ENCODE measurements around the gene ZBTB7C. TPM values are rescaled to one million over a fixed set of nuclear protein-coding genes. Genes with fewer than 3 reads are reported as not detected.

ZBTB7C gene
- total RNA-seq, 6 donors from 2014 or later: 6.1 to 18.1 (median 12.2) TPM

GRCh38 chr18:48140731-48141130 lies 268.5 kb downstream of the ZBTB7C start:
- peaks cover 13 to 51% (median 46%) of the 10 kb centered on the region in 4 donors for H3K4me1 ChIP-seq
- no peak for TF ChIP-seq POLR2AphosphoS5 (IDR thresholded peaks at IDR 0.05)
- TF ChIP-seq CTCF (IDR thresholded peaks at IDR 0.05): no peak
- TF ChIP-seq EP300 (IDR thresholded peaks at IDR 0.05): no peak
- no peak for TF ChIP-seq POLR2A (IDR thresholded peaks at IDR 0.05)
- WGBS, 2 donors: 74 to 81% methylated on average over 10 of the region's 10 CpGs
- H3K36me3 ChIP-seq: no peaks in the 10 kb centered on the region
- no peaks in the 10 kb centered on the region for H3K9me3 ChIP-seq
- H3K4me3 ChIP-seq: no peak overlapping the region
- ATAC-seq (ENCODE audit: low FRiP score in 2 of 2) (peak in 1 of 2 donors; percentile 39), DNase-seq (peak in 1 of 2 donors; percentile 69)
- H3K27me3 ChIP-seq: peaks cover 0 to 6% (median 1%) of the 10 kb centered on the region in 4 donors
- peak overlapping the region in 3 of 4 donors; percentile 24 to 70 (median 53) for H3K27ac ChIP-seq

GRCh38 chr18:48139431-48140347 lies 269.5 kb downstream of the ZBTB7C start:
- peak overlapping the region; percentile 32 to 70 (median 53) for H3K27ac ChIP-seq
- H3K4me1 ChIP-seq: peaks cover 16 to 55% (median 50%) of the 10 kb centered on the region in 4 donors
- no peak overlapping the region for H3K4me3 ChIP-seq
- DNase-seq (peak; percentile 81 to 82), ATAC-seq (ENCODE audit: low FRiP score in 2 of 2) (peak; percentile 34 to 83)
- TF ChIP-seq POLR2A (IDR thresholded peaks at IDR 0.05): no peak
- no peak for TF ChIP-seq EP300 (IDR thresholded peaks at IDR 0.05)
- TF ChIP-seq POLR2AphosphoS5 (IDR thresholded peaks at IDR 0.05): peak in 1 of 2 donors; percentile 2
- 47 to 67% methylated on average over 12 to 14 of the region's 14 CpGs for WGBS, 2 donors
- H3K36me3 ChIP-seq: no peaks in the 10 kb centered on the region
- H3K9me3 ChIP-seq: no peaks in the 10 kb centered on the region
- peaks cover 0 to 6% (median 1%) of the 10 kb centered on the region in 4 donors for H3K27me3 ChIP-seq

GRCh38 chr18:48138660-48139430 lies 270.3 kb downstream of the ZBTB7C start:
- Histone ChIP-seq H3K4me3 (no peak overlapping the region), H3K27ac (peak overlapping the region in 3 of 4 donors; percentile 53 to 70 (median 53)), H3K9me3 (no peaks in the 10 kb centered on the region), H3K27me3 (peaks cover 0 to 6% (median 1%) of the 10 kb centered on the region in 4 donors), H3K36me3 (no peaks in the 10 kb centered on the region), H3K4me1 (peaks cover 18 to 62% (median 53%) of the 10 kb centered on the region in 4 donors)
- no peak for ATAC-seq (ENCODE audit: low FRiP score in 2 of 2)
- peak in 1 of 2 donors; percentile 20 for DNase-seq
- WGBS, 2 donors: 62 to 75% methylated on average over 7 of the region's 7 CpGs
- TF ChIP-seq POLR2A (IDR thresholded peaks at IDR 0.05) (no peak), POLR2AphosphoS5 (IDR thresholded peaks at IDR 0.05) (no peak), EP300 (IDR thresholded peaks at IDR 0.05) (no peak), CTCF (IDR thresholded peaks at IDR 0.05) (no peak)

- H3K4me3 ChIP-seq: no peak overlapping the region
- H3K27me3 ChIP-seq: peaks cover 0 to 6% (median 1%) of the 10 kb centered on the region in 4 donors
- no peaks in the 10 kb centered on the region for H3K36me3 ChIP-seq
- WGBS, 2 donors: 67 to 71% methylated on average over 4 of the region's 4 CpGs
- no peak for DNase-seq
- H3K4me1 ChIP-seq: peaks cover 19 to 65% (median 58%) of the 10 kb centered on the region in 4 donors
- no peaks in the 10 kb centered on the region for H3K9me3 ChIP-seq
- no peak for ATAC-seq (ENCODE audit: low FRiP score in 2 of 2)
- TF ChIP-seq POLR2AphosphoS5 (IDR thresholded peaks at IDR 0.05) (no peak), CTCF (IDR thresholded peaks at IDR 0.05) (no peak), EP300 (IDR thresholded peaks at IDR 0.05) (no peak), POLR2A (IDR thresholded peaks at IDR 0.05) (no peak)
- H3K27ac ChIP-seq: peak overlapping the region in 3 of 4 donors; percentile 46 to 76 (median 73)
Observed at GRCh38 chr18:48138210-48138609, 271.0 kb downstream of the ZBTB7C start.
